ENCODE measurements around the gene OR1F1.

DNA sequence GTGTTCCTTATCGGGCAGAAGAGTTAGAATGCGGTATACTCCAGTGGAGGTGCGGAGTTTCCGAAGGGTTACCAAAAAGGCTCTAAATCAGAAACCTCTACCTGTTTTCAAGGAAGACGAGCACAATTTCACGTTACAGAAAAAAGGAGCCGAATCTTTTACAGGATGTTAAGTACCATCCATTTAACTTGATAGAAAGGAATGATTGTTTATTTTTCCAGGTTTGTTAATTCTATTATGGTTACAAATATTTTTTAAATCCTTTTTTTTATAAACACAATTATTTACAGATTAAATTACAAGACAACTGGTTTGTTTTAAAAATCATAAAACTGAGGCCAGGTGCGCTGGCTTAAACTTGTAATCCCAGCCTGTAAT, 35.0 kb upstream of the OR1F1 start:
- no peak for TF ChIP-seq GLIS3 (CRISPR knock-in tag; IDR thresholded peaks at IDR 0.05)
- no peak for TF ChIP-seq CSDC2 (CRISPR knock-in tag; IDR thresholded peaks at IDR 0.05)
- TF ChIP-seq RARB (CRISPR knock-in tag; IDR thresholded peaks at IDR 0.05) = peak; percentile 89; the same call in 1 of the 2 replicates
- TF ChIP-seq CREB5 (CRISPR knock-in tag; IDR thresholded peaks at IDR 0.05; ENCODE audit: low read depth) = peak; percentile 44; the same call in 1 of the 2 replicates
- TF ChIP-seq ZNF70 (CRISPR knock-in tag; IDR thresholded peaks at IDR 0.05) = no peak
- no peak for TF ChIP-seq ZNF565 (CRISPR knock-in tag; conservative IDR thresholded peaks at IDR 0.05; ENCODE audit: low read depth)
- TF ChIP-seq ARNTL (CRISPR knock-in tag; IDR thresholded peaks at IDR 0.05; ENCODE audit: borderline replicate concordance, low read depth) = no peak
- TF ChIP-seq OSR1 (CRISPR knock-in tag; IDR thresholded peaks at IDR 0.05) = no peak
- peak; percentile 65; the same call in 1 of the 2 replicates for TF ChIP-seq PATZ1 (CRISPR knock-in tag; IDR thresholded peaks at IDR 0.05; ENCODE audit: borderline replicate concordance)
- TF ChIP-seq ZC3H10 (CRISPR knock-in tag; IDR thresholded peaks at IDR 0.05) = no peak
- TF ChIP-seq ISL1 (CRISPR knock-in tag; IDR thresholded peaks at IDR 0.05) = no peak
